Right forelimb (tissue), 1 donor: ENCODE results near the gene SEC14L2.
"Not testable (repeated sequence)": the region's sequence is repeated elsewhere in the genome, so short reads cannot be mapped to it uniquely, and the experiment has no call there.

Experiments
- DNase-seq: peaks from one replicate; pipeline ENCODE4 v3.0.0-alpha.2; 2018

The SEC14L2 gene

DNA sequence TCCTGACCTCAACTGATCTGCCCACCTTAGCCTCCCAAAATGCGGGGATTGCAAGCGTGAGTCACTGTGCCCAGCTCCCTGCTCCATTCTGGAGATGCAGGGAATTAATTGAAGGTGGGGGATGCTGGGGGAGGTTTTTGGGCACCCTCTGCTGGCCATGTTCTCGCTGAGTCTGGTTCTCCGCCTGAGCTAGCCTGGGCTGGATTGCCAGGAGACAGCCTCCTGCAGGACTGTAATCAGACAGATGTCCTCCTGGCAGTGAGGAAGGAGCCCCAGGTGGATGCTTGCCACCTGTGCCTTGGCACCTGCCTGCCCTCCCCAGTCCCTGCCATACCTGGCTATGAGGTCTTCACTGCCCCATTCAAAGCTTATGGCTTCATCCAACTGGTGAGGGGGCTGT is 34.1 kb downstream of the SEC14L2 start:
- no peak for DNase-seq

DNA sequence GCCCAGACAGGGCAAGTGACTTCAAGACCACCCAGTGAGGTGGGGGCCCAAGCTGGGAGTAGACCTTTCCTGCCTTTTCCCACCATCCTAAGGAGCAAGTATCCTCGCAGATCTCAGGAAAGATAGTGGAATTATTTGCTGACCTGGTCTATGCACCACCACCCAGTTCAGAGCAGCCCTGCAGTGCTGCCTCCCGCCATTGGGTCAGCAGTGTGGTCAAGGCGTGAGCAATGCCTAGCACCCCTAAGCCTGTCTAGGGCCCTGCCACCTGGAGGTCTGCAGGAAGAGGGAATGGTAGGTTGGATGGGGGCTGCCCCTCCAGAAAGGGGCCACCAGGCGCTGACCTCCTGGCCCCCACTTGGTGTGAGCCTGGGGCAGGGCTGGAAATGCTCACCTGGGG is 35.3 kb downstream of the SEC14L2 start:
- DNase-seq = no peak

DNA sequence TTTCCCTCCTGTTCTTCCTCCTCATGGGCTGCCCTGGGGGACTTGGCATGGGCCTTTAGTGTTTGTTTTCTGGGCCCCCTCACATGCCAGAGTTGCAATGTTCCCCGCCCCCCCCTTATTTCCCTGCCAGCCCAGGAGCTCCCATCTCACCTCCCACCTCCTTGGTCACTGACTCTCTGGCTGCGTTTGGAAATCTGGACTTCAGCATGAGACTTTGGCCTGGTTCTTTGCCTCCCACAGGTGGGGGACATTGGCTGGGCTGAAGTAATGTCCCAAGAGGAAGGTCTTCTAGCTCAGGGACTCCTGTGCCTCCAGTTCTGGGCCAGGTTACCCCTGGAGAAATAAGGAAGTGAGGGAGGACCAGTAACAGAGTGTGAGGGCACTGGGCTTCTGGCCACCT is 35.7 kb downstream of the SEC14L2 start:
- no peak for DNase-seq

DNA sequence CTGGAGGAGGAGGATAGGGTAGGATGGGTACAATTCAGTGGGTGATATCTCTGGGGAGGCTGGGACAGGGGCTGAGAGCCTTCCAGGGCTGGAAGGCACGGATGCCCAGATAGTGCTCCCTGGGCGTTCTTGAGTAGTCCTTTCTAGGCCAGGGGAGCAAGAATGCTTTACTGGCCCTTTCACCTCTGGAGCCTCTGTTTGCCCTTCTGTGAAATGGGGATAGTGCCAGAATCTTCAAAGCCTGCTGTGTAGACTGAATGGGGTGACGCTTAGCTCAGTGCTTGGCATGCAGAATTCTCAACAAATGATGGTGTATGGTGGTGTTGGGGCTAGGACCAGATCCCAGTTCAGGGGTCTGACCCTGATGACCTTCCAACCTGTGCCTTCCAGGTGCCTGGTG is 36.4 kb downstream of the SEC14L2 start:
- no peak for DNase-seq

DNA sequence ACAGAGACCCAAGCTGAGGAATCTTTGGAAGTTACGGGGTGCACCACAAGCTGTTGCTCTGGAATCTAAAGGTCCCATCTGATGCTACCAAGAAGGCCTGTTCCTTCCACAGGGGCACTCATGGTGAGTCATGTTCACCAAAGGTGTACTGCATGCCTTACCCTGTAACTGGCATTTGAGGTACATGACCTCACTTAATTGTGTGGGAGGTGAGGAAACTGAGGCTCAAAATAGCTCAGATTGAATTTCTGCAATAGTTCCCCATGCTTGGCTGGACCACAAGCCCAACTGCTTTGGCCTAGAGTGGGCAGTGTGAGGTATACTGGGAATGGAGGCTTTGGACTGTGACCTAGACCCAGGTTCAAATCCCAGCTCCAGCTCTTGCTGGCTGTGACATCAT is 37.0 kb downstream of the SEC14L2 start:
- DNase-seq = no peak

DNA sequence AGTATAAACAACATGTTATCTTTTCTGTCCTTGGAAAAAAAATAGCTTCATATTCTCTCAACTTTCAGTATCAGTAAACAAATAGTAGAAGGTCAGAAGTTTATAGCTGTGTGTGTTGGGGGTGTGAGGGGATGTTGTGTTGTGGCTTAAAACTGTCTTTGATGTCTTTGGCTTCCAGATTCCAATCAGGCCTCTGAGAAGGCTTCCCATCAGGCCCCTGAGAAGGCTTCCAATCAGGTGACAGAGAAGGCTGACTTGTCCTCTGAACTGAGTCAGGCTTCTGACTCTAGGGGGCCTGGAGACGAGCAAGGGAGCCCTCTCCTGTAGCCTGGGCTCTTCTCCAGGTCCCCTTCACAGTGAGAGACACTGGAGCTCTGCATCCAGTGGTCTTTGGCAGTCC is 38.0 kb downstream of the SEC14L2 start:
- no peak for DNase-seq

- no peak for DNase-seq
These were observed 38.9 kb downstream of the SEC14L2 start for GRCh38 chr22:30435674-30436126.

GRCh38 chr22:30436196-30436595 is 39.4 kb downstream of the SEC14L2 start:
- DNase-seq = no peak

DNA sequence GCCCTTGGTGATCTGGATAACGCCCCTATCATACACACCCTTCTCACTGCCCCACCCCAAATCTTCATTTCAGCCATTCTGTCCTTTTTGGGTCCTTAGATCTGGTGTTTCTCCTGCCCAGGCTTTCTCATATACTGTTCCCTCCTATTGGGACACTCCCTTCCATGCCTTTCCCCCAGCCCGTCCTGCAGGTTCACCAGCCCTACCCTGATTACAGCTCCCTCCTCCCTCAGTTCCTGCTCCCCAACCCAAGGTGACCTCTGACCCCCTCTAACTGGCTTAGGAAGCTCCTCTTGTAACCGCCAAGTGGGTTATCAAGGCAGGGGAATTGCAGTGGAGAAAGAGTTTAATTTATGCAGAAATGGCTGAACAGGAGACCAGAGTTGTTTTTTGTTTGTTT is 41.7 kb downstream of the SEC14L2 start:
- DNase-seq = no peak

GRCh38 chr22:30439226-30439625 is 42.4 kb downstream of the SEC14L2 start:
- DNase-seq = no peak

GRCh38 chr22:30439836-30440235 is 43.0 kb downstream of the SEC14L2 start:
- no peak for DNase-seq

GRCh38 chr22:30441088-30441487 is 44.3 kb downstream of the SEC14L2 start:
- DNase-seq = no peak

- peak; percentile 63 for DNase-seq
These were observed 48.0 kb downstream of the SEC14L2 start for GRCh38 chr22:30444632-30445437.

- DNase-seq = no peak
These were observed 48.8 kb downstream of the SEC14L2 start for GRCh38 chr22:30445438-30446145.

DNA sequence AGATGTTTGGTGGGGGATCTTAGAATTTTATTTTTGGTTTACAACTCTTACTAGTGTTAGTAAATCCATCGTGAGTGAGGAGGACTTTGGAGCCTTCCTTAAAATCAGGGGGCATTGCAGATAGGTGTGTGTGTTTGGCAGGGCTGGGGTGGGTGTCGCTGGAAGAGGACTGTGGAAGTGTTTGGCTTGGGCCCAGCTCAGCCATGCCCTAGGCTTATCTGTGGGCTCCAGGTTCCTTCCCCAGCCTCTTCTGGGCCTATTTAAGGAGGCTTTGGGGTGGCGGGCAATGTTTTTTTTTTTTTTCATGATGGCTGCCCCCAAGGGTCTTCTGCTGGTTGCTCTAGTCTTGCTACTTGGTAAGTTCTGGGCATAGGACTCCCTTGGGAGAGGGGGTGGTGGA is 50.8 kb downstream of the SEC14L2 start:
- no peak for DNase-seq

DNA sequence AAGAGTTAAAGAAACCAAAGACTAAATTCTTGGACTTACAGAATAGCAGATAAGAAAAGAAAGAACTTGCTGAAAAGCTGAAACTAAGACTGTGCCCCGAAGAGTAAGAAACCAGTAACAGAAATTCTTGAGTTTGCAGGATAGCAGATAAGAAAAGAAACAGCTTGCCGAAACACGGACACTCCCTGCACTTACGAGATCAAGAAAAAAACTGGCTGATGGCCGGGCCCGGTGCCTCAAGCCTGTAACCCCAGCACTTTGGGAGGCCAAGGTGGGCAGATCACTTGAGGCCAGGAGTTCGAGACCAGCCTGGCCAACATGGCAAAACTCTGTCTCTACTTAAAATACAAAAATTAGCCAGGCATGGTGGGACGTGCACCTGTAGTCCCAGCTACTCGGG is 54.7 kb downstream of the SEC14L2 start:
- DNase-seq = not testable (repeated sequence)

GRCh38 chr22:30452861-30453260 is 56.0 kb downstream of the SEC14L2 start:
- DNase-seq = no peak

DNA sequence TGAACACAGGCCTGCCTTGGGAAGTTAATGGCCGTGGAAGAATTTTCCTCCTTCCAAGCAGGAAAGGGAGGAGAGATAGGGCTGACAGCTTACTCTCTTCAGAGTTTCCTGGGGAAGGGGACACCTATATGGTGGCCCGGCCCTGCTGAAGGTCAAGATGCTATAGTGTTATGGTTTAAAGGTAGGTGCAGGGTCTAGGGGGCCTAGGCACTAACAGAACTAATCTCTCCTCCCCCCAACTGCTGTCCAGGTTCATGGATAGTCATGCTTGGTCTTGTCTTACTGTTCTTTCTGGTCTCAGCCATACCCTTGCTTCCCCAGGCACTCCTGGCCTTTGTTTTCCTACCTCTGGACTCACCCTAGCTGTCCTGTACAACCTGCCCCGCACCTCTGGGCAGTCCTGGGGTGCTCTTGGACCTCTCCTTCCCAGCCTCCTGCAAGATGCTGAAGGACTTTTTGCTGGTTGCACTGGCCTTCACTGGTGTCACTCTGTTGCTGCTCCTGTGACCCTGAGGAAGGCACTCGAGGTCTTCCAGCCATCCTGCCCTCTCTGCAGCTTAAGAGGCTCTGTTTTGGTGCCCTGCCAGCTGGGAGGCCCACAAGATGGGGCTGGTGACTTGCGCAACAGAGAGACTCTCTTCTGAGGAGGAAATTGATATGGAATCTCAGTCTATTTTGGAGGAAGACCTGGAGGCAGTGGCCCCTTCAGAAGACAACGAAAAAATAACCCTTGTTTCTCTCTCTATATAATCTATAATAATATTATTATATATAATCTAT is 57.1 kb downstream of the SEC14L2 start:
- no peak for DNase-seq

GRCh38 chr22:30455075-30455840 is 58.4 kb downstream of the SEC14L2 start:
- DNase-seq = no peak

- no peak for DNase-seq
These were observed 61.2 kb downstream of the SEC14L2 start for GRCh38 chr22:30457981-30458380.

DNA sequence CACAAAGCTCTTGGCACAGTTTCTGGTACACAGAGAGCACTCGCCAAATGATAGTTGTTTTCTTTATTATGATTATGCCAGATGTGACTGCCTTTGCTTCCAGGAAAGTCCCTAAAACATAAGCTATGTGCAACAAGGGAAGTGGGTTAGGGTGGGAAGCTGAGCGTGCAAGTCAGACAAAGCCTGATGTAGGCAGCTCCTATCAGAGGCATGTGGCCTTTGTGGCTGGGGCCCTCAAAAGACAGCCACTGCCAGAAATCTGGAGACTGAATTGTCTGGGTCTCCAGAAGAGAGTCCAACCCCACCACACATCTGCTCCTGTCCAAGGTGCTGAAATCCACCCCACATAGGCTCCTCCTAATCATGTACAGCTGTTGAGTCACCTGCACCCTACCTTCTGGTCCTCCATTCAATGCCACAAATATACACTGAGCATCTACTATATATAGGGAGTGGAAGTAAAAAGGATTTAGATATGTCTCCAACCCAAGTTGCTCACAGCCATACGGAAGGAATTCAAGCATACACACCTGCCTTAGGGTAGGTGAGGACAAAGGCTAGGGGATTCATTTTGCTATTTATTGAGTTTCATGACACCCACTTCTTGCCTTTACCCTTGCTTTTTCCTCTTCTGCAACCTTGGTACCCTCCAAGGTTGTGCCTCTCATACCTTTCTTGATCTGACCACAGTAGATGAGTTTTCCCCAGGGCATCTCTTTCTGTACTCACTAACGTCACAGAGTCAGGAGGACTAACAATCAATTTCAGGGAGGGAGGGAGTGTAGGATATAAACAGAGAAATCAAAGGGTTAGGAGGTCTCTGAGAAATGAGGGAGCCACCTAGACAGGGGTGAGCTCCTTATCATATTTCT is 62.6 kb downstream of the SEC14L2 start:
- DNase-seq = no peak

DNA sequence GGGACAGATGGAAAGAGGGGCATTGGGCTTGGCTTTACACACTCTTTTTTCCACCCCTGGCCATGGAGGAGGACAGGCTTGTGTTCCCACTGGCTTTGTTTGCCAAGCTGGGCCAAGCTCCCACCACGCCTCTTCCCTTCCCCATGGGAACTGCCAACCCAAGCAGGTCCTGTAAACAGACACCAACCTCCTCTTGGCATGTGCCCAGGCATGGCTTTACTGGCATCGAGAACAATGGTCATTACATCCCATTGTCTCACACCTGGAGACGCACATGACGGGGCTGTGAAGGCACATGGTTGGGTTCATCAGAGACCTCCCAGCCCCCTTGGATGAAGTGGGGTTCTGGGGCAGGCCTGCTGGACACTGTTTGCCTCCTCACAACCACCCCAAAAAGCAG is 63.3 kb downstream of the SEC14L2 start:
- DNase-seq = no peak
